ENCODE measurements around the gene EHF.
A peak's percentile ranks its signal among the peaks of the same experiment; 100 is the strongest.
"Not testable (repeated sequence)": the region's sequence is repeated elsewhere in the genome, so short reads cannot be mapped to it uniquely, and the experiment has no call there.

EHF gene

DNA sequence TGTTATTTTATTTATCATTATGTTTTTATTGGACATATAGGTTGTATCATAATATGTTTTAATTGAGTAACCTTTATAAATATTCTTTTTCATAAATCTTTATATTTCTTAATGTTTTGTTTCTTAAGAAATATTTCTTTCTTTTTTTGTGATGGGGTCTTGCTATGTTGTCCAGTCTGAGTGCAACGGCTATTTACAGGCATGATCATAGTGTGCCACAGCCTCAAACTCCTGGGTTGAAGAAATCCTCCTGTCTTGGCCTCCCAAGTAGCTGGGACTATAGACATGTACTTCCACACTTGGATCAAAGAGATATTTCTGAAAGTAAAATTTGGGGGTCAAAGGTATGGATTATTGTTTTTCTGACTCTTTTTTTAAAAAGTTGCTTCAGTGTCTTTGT is 53.1 kb downstream of the EHF start:
- DNase-seq, result no peak

GRCh38 chr11:34676227-34676626 is 55.3 kb downstream of the EHF start:
- DNase-seq, result no peak

DNA sequence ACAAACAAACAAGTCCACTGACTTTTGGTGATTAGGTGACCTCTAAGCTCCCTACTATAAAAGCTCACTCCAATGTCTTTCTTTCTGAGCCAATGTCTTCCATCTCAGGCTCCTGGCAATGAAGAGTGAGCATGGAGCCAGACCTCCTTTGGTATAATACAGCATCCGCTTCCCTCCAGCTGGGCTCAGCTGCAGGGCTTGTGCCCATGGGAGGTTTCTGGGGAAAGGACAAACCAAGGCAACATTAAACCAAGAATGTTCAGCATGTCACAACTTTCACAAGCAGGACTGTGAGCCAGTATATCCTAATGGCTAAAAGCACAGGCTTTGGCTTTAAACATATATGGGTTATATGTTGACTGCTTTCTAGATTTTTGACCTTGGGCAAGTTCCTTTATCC is 58.8 kb downstream of the EHF start:
- no peak for DNase-seq

- no peak for DNase-seq
Measured at GRCh38 chr11:34680206-34680605, 59.3 kb downstream of the EHF start.

DNA sequence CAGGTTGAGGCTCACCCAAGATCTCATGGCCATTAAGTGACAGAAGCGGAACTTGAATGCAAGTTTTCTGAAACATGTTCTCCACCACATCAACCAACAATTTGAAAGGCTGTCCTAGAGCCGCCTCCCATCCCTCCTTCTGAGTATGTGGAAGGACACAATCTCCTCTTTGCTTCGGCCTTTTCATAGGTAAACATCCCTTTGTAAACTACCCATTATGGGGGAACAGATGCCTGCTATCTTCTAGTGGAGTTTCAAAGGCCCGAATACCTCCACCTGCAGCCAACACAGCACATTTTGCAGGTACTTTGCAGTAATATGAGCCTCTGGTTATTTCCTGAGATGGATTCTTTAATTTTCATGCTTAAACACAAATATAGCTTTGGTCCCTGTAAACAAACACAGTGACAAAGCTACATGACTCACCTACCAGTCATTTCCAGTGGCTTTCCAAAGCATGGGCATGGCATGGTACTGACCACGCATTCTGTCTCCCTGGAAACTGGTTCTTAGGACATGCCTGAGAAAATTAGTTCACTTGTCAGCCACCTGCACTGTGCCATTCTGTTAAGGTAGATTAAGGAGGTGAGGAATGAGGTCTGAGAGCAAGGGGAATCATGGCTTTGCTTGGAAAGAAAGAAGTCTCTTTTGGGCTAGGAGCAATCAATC is 60.2 kb downstream of the EHF start:
- DNase-seq, result no peak

GRCh38 chr11:34682825-34683224 is 61.9 kb downstream of the EHF start:
- no peak for DNase-seq

- no peak for DNase-seq
Measured at GRCh38 chr11:34683396-34683795, 62.5 kb downstream of the EHF start.

- DNase-seq, result no peak
Measured at GRCh38 chr11:34685864-34686263, 65.0 kb downstream of the EHF start.

- DNase-seq, result not testable (repeated sequence)
Measured at GRCh38 chr11:34692299-34692698, 71.4 kb downstream of the EHF start.

DNA sequence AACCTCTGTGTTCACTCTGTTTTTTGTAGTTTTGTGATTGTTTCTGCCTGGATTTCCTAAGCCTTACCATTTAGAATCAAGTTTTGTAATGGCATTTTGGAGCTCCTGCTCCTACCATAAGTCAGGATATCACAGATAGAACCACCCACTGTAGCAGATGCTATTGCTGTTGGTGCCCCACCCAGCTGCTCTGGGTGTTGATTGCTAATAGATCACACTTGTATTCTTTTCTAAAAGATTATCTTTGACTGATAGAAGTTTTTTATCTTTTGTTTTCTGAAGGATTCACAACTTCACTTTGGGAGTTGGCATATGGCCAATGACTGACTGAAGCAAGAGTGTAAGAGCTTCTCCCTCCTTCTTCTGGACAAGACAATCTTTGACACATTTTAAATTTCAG is 76.0 kb downstream of the EHF start:
- DNase-seq, result no peak

DNA sequence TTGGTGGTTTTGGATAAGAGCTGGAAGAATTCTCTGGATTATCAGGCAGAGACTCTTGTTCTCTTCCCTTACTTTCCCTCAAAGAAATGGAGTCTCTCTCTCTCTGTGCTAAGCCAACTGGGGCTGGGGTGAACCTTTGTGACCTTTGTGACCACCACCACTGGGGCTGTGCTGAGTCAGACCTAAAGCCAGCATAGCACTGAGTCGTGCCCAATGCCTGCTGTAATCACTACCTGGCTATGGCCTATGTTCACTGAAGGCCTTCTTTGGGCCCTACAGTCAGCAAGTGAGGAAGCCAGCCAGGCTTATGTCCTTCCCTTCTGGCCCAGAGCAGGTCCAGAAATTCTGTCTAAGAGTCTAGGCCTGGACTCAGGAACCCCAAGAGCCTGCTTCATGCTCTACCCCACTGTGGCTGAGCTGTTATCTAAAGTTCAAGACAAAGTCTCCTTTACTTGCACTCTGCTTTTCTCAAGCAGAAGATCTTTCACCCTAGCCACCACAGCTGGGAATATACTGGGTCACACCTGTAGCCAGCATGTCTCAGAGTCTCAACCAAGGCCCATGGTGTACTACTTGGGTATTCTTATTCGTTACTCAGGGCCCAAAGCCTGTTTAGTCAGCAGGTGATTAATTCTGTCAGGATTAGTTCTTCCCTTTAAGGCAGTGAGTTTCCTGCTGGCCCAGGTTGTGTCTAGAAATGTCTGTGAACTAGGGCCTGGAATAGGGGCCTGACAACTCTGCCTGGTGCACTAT is 86.0 kb downstream of the EHF start:
- DNase-seq, result no peak

DNA sequence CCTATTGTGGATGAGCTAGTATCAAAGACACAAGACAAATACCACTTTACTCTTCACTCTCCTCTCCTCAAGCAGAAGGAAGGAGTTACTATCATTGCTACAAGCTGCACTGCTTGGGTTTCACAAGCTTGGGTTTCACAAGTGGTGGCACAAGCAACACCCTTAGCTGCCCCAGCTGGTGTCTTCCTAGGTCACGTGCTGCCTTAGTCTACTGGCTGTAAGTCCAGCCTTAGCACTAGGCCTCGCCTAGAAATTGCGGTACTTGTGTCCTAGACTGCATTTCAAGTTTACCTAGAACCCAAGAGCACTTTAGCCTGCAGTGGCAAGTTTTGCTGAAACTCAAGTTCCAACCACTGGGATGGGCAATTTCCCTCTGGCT is 86.6 kb downstream of the EHF start:
- DNase-seq, result peak; percentile 14

All from CD4-positive, alpha-beta T cell treated with Interleukin-10 for 1 hour (primary cell).